ENCODE results near the gene SYT6.

GRCh38 chr1:114137497-114137896 lies 16.2 kb downstream of the SYT6 start:
- TF ChIP-seq CTCF (conservative IDR thresholded peaks at IDR 0.05; ENCODE audit: low read depth, low read length) = no peak
- no peak for TF ChIP-seq EZH2 (IDR thresholded peaks at IDR 0.05; ENCODE audit: borderline replicate concordance, low read depth, low read length, poor library complexity, severe bottlenecking)
